Ishikawa (cell line): ENCODE measurements around the gene SCFD2.

Experiments used
- CEBPB ChIP-seq: IDR thresholded peaks from 2 replicates; pipeline ENCODE4 v1.6.1; 2012
- EGR1 ChIP-seq: IDR thresholded peaks from 2 replicates; pipeline ENCODE4 v1.6.1; 2012
- EP300 ChIP-seq: IDR thresholded peaks from 2 replicates; pipeline ENCODE4 v1.6.1; 2012; ENCODE audit warnings: borderline replicate concordance
- TCF12 ChIP-seq: IDR thresholded peaks from 2 replicates; pipeline ENCODE4 v1.6.1; 2012; ENCODE audit warnings: low read depth

DNA sequence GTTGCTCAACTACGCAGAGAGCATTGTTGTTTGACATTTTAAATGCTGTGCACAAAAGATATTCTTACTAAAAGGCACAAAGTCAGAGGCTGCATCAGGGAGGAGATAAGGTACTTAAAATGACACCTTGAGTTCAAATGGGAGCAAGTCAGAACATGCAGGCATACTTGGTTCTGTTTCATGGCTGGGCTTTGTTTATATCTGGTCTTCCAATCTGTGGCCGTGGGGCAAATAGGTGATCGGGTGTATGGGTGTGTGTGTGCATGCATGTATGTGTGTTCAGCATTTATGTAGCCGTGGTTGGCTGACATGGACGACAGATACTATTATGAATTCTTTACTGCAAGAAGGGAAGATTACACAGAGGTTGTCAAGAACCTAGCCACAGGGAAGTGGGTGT is 397.6 kb downstream of the SCFD2 start:
- TF ChIP-seq EP300 (no peak), TCF12 (no peak), CEBPB (no peak), EGR1 (no peak)
